Gastroesophageal sphincter (tissue), 4 donors: ENCODE results near the gene ITPK1. TPM values are rescaled to one million over a fixed set of nuclear protein-coding genes. Genes with fewer than 3 reads are reported as not detected.

ENCODE experiments used
- ATAC-seq: fragments of 150-250 bp; one replicate; pipeline ENCODE4 v1.9.1; 2016; ENCODE audit warnings: mild to moderate bottlenecking, moderate library complexity
- H3K27ac ChIP-seq, 4 donors: fragments of 200-600 bp; sonication (generic) in 3 of 4; 1 replicate in 3 of 4; 2 replicates in 1 of 4; pipeline ENCODE4 v1.5.1; 2016 to 2019
- H3K27me3 ChIP-seq: fragments of 200-600 bp; sonication (generic); one replicate; pipeline ENCODE4 v1.5.1; 2019
- H3K36me3 ChIP-seq, 2 donors: fragments of 200-600 bp; sonication (generic); one replicate each; pipeline ENCODE4 v1.5.1; 2019; ENCODE audit warnings: control low read depth in 1 of 2
- H3K4me1 ChIP-seq, 3 donors: fragments of 200-600 bp; sonication (generic); 1 replicate in 2 of 3; 2 replicates in 1 of 3; pipeline ENCODE4 v1.5.1; 2016 to 2019; ENCODE audit warnings: control low read depth in 2 of 3
- H3K4me3 ChIP-seq, 2 donors: fragments of 200-600 bp; sonication (generic); one replicate each; pipeline ENCODE4 v1.5.1; 2019; ENCODE audit warnings: mild to moderate bottlenecking in 1 of 2, moderate library complexity in 1 of 2
- H3K9me3 ChIP-seq, 3 donors: fragments of 200-600 bp; sonication (generic); one replicate each; pipeline ENCODE4 v1.5.1; 2017 to 2019; ENCODE audit warnings: control low read depth in 2 of 3
- CTCF ChIP-seq, 4 experiments: fragments of 200-600 bp in 2 of 4; fragments of 450-650 bp in 2 of 4; sonication (generic) in 1 of 4; IDR thresholded peaks; one replicate each; pipeline ENCODE4 v1.5.1; 2017 to 2019; ENCODE audit warnings: antibody characterized with exemption in 4 of 4, mild to moderate bottlenecking in 2 of 4, moderate library complexity in 2 of 4
- EP300 ChIP-seq: sonication (generic); formaldehyde crosslinking; IDR thresholded peaks from one replicate; pipeline ENCODE4 v1.6.1; 2017; ENCODE audit warnings: antibody characterized with exemption, mild to moderate bottlenecking
- POLR2A ChIP-seq, 2 donors: fragments of 450-650 bp; IDR thresholded peaks; one replicate each; pipeline ENCODE4 v1.6.1; 2017; ENCODE audit warnings: antibody characterized with exemption in 2 of 2, mild to moderate bottlenecking in 2 of 2, moderate library complexity in 1 of 2
- POLR2AphosphoS5 ChIP-seq: sonication (generic); formaldehyde crosslinking; IDR thresholded peaks from one replicate; pipeline ENCODE4 v1.6.1; 2017; ENCODE audit warnings: antibody characterized with exemption
- WGBS, 2 donors: methylation state at CpG; one replicate each; pipeline ENCODE4 v1.1.5; 2018; ENCODE audit warnings: low coverage in 1 of 2; 5-methylcytosine and 5-hydroxymethylcytosine counted together
- total RNA-seq, 4 donors: library from RNA; depleted of rRNA; stranded (reverse); fragments of >200 nt; gene quantifications; one replicate each; pipeline ENCODE4 v1.1.0, GENCODE V29; 2016

The ITPK1 gene
- total RNA-seq, 4 donors from 2014 or later = 68.8 to 201 (median 134) TPM

- Histone ChIP-seq H3K9me3 (no peaks in the 10 kb centered on the region), H3K4me3 (no peak overlapping the region), H3K27ac (peak overlapping the region in 3 of 4 donors; percentile 17 to 80 (median 69)), H3K4me1 (peaks cover 10 to 93% (median 60%) of the 10 kb centered on the region in 3 donors), H3K36me3 (no peaks in the 10 kb centered on the region), H3K27me3 (no peaks in the 10 kb centered on the region)
- no peak for ATAC-seq
- TF ChIP-seq POLR2AphosphoS5 (no peak), POLR2A (IDR thresholded peaks at IDR 0.05) (no peak), CTCF (IDR thresholded peaks at IDR 0.05) (no peak), EP300 (no peak)
- 100% methylated on average over 1 of the region's 1 CpG; no CpG with 5 or more reads in 1 of the 2 donors for WGBS, 2 donors
Measured at GRCh38 chr14:93060841-93061240, 54.9 kb downstream of the ITPK1 start.

GRCh38 chr14:93059917-93060545 is 55.7 kb downstream of the ITPK1 start:
- TF ChIP-seq POLR2AphosphoS5 = no peak
- TF ChIP-seq EP300 = no peak
- no peak for TF ChIP-seq POLR2A (IDR thresholded peaks at IDR 0.05)
- no peak for TF ChIP-seq CTCF (IDR thresholded peaks at IDR 0.05)
- H3K4me1 ChIP-seq = peaks cover 10 to 93% (median 60%) of the 10 kb centered on the region in 3 donors
- whole genome bisulfite sequencing, 2 donors = 74% methylated on average over 4 of the region's 9 CpGs; no CpG with 5 or more reads in 1 of the 2 donors
- H3K9me3 ChIP-seq = no peaks in the 10 kb centered on the region
- no peak overlapping the region for H3K4me3 ChIP-seq
- no peaks in the 10 kb centered on the region for H3K27me3 ChIP-seq
- peak overlapping the region in 3 of 4 donors; percentile 17 to 80 (median 69) for H3K27ac ChIP-seq
- no peaks in the 10 kb centered on the region for H3K36me3 ChIP-seq
- ATAC-seq = no peak

- H3K36me3 ChIP-seq = no peaks in the 10 kb centered on the region
- ATAC-seq = no peak
- peaks cover 10 to 93% (median 55%) of the 10 kb centered on the region in 3 donors for H3K4me1 ChIP-seq
- no peaks in the 10 kb centered on the region for H3K27me3 ChIP-seq
- TF ChIP-seq POLR2AphosphoS5 (no peak), EP300 (no peak), POLR2A (IDR thresholded peaks at IDR 0.05) (no peak), CTCF (IDR thresholded peaks at IDR 0.05) (no peak)
- 95% methylated on average over 4 of the region's 16 CpGs; no CpG with 5 or more reads in 1 of the 2 donors for WGBS, 2 donors
- no peaks in the 10 kb centered on the region for H3K9me3 ChIP-seq
- H3K27ac ChIP-seq = peak overlapping the region in 2 of 4 donors; percentile 2 to 80
- H3K4me3 ChIP-seq = no peak overlapping the region
Measured at GRCh38 chr14:93059260-93059659, 56.5 kb downstream of the ITPK1 start.

GRCh38 chr14:93057586-93058280 is 58.0 kb downstream of the ITPK1 start:
- H3K9me3 ChIP-seq = no peaks in the 10 kb centered on the region
- ATAC-seq = no peak
- H3K4me1 ChIP-seq = peaks cover 10 to 91% (median 40%) of the 10 kb centered on the region in 3 donors
- 63 to 85% methylated on average over 3 to 7 of the region's 14 CpGs for WGBS, 2 donors
- H3K36me3 ChIP-seq = no peaks in the 10 kb centered on the region
- no peak overlapping the region for H3K4me3 ChIP-seq
- no peaks in the 10 kb centered on the region for H3K27me3 ChIP-seq
- TF ChIP-seq POLR2A (IDR thresholded peaks at IDR 0.05) (no peak), CTCF (IDR thresholded peaks at IDR 0.05) (no peak), EP300 (no peak)
- H3K27ac ChIP-seq = peak overlapping the region; percentile 65 to 90 (median 84)
